Ovary (tissue), 1 donor: Measurements from ENCODE around the gene UBE2V1.

Experiments used
- EP300 ChIP-seq: sonication (generic); formaldehyde crosslinking; IDR thresholded peaks from one replicate; pipeline ENCODE4 v1.6.1; 2017; ENCODE audit warnings: antibody characterized with exemption
- POLR2A ChIP-seq: fragments of 450-650 bp; IDR thresholded peaks from one replicate; pipeline ENCODE4 v1.6.1; 2017; ENCODE audit warnings: antibody characterized with exemption, mild to moderate bottlenecking, moderate library complexity

- TF ChIP-seq POLR2A = no peak
- TF ChIP-seq EP300 = no peak
Measured at GRCh38 chr20:50099565-50099991, 13.4 kb downstream of the UBE2V1 start.
